HG02981 (cell line): Measurements from ENCODE around the gene CPLANE1.
"Not testable (repeated sequence)": the region's sequence is repeated elsewhere in the genome, so short reads cannot be mapped to it uniquely, and the experiment has no call there.

Experiments used
- ATAC-seq: cut with Tn5 transposase; IDR thresholded peaks from one replicate; pipeline ENCODE4 v1.9.1; 2021; ENCODE audit warnings: mild to moderate bottlenecking, moderate library complexity; ENCODE audit not compliant: unreplicated experiment

Gene CPLANE1

GRCh38 chr5:37248970-37249814 is at the start of gene CPLANE1:
CPLANE1 (minus strand) TSS chr5:37249376; CDS start chr5:37247698, 1,678 bp downstream.
- peak; percentile 79 for ATAC-seq

- not testable (repeated sequence) for ATAC-seq
These were observed 47.1 kb upstream of the CPLANE1 start for GRCh38 chr5:37296313-37296712.

GRCh38 chr5:37283214-37283820 is 34.1 kb upstream of the CPLANE1 start:
- ATAC-seq = no peak

GRCh38 chr5:37275511-37275910 is 26.3 kb upstream of the CPLANE1 start:
- no peak for ATAC-seq

- no peak for ATAC-seq
These were observed 23.3 kb upstream of the CPLANE1 start for GRCh38 chr5:37272511-37272910.

- ATAC-seq = not testable (repeated sequence)
These were observed 18.9 kb upstream of the CPLANE1 start for GRCh38 chr5:37268100-37268499.

GRCh38 chr5:37255774-37256358 is 6.7 kb upstream of the CPLANE1 start:
- ATAC-seq = no peak

GRCh38 chr5:37254581-37254980 is 5.4 kb upstream of the CPLANE1 start:
- ATAC-seq = no peak

- no peak for ATAC-seq
These were observed 2.5 kb upstream of the CPLANE1 start for GRCh38 chr5:37251665-37252064.

GRCh38 chr5:37249815-37250164 is 614 bp upstream of the CPLANE1 start:
- no peak for ATAC-seq

GRCh38 chr5:37248421-37248969 is 681 bp downstream of the CPLANE1 start:
- ATAC-seq = no peak

- ATAC-seq = no peak
These were observed 1.7 kb downstream of the CPLANE1 start for GRCh38 chr5:37247496-37247895.

GRCh38 chr5:37247036-37247435 is 2.1 kb downstream of the CPLANE1 start:
- no peak for ATAC-seq

- no peak for ATAC-seq
These were observed 14.9 kb downstream of the CPLANE1 start for GRCh38 chr5:37234288-37234687.

GRCh38 chr5:37226377-37226776 is 22.8 kb downstream of the CPLANE1 start:
- no peak for ATAC-seq

GRCh38 chr5:37222181-37222580 is 27.0 kb downstream of the CPLANE1 start:
- ATAC-seq = no peak

GRCh38 chr5:37220426-37220825 is 28.8 kb downstream of the CPLANE1 start:
- ATAC-seq = not testable (repeated sequence)

GRCh38 chr5:37219384-37219783 is 29.8 kb downstream of the CPLANE1 start:
- ATAC-seq = not testable (repeated sequence)

GRCh38 chr5:37217976-37218375 is 31.2 kb downstream of the CPLANE1 start:
- no peak for ATAC-seq

GRCh38 chr5:37214550-37214949 is 34.6 kb downstream of the CPLANE1 start:
- no peak for ATAC-seq

GRCh38 chr5:37212096-37212495 is 37.1 kb downstream of the CPLANE1 start:
- ATAC-seq = no peak

- no peak for ATAC-seq
These were observed 37.5 kb downstream of the CPLANE1 start for GRCh38 chr5:37211661-37212060.
